GM19240 (cell line): ENCODE data around the gene KIR3DL2.
"Not testable (repeated sequence)": the region's sequence is repeated elsewhere in the genome, so short reads cannot be mapped to it uniquely, and the experiment has no call there.

Experiments
- DNase-seq: peaks from one replicate; pipeline ENCODE4 v3.0.0; 2011; ENCODE audit warnings: low spot score; ENCODE audit not compliant: insufficient read length

The KIR3DL2 gene

DNA sequence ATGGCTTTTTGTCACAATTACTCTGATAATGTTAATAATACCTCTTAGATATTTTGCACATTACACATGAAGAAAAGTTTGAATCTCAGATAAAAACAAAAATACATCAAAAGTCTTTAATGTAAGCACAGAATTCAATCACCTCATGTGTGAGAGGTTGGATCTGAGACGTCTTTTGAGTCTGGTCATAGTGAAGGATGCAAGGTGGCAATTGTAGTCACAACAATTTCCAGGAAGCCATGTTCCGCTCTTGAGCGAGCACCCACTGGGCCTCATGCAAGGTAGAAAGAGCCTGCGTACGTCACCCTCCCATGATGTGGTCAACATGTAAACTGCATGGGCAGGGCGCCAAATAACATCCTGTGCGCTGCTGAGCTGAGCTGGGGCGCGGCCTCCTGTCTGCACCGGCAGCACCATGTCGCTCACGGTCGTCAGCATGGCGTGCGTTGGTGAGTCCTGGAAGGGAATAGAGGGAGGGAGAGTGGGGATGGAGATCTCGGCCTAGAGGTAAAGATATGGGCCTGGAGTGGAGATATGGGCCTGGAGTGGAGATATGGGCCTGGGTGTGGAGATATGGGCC is at the start of gene KIR3DL2:
TSS of gene KIR3DL2 (plus strand) at position 383 of the 580 bp plus-strand sequence. CDS start at position 416, 33 bp downstream.
- not testable (repeated sequence) for DNase-seq

DNA sequence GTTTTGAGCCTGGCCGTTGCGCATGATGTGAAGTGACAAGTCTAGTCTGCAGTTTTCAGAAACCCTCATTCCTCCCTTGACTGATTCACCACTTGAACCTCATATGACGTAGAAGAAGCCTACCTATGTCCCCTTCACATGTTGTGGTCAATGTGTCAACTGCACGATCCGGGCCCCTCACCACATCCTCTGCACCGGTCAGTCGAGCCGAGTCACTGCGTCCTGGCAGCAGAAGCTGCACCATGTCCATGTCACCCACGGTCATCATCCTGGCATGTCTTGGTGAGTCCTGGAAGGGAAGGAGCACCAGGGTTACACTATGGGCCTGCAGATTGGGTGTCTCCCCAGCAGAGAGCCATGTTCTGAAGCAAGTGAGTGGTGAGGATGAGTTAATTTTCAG is 46.8 kb upstream of the KIR3DL2 start, which contains the start of gene KIR2DL4:
TSS of gene KIR2DL4 (plus strand) at position 201 of the 400 bp plus-strand sequence. CDS start at position 243, 42 bp downstream.
- DNase-seq, result no peak

GRCh38 chr19:54804101-54804500 is 46.1 kb upstream of the KIR3DL2 start:
- DNase-seq, result no peak

DNA sequence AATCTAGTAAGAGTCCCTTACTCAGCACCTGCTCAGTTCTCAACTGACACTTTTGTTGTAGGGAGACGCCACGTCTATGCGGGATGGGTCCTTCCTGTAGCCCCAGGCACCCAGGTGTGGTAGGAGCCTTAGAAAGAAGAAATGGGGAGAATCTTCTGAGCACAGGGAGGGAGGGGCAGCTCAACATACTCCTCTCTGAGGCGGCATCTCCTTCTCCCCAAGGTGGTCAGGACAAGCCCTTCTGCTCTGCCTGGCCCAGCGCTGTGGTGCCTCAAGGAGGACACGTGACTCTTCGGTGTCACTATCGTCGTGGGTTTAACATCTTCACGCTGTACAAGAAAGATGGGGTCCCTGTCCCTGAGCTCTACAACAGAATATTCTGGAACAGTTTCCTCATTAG is 45.7 kb upstream of the KIR3DL2 start:
- DNase-seq, result no peak

- no peak for DNase-seq
Measured at GRCh38 chr19:54805665-54806515, 44.4 kb upstream of the KIR3DL2 start.

GRCh38 chr19:54806516-54806838 is 43.8 kb upstream of the KIR3DL2 start:
- DNase-seq, result no peak

GRCh38 chr19:54814571-54814970 is 35.7 kb upstream of the KIR3DL2 start:
- not testable (repeated sequence) for DNase-seq

DNA sequence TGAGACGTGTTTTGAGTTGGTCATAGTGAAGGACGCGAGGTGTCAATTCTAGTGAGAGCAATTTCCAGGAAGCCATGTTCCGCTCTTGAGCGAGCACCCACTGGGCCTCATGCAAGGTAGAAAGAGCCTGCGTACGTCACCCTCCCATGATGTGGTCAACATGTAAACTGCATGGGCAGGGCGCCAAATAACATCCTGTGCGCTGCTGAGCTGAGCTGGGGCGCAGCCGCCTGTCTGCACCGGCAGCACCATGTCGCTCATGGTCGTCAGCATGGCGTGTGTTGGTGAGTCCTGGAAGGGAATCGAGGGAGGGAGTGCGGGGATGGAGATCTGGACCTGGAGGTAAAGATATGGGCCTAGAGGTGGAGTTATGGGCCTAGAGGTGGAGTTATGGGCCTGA is 34.0 kb upstream of the KIR3DL2 start, which contains the start of gene KIR3DL1:
TSS of gene KIR3DL1 (plus strand) at position 218 of the 400 bp plus-strand sequence.
- not testable (repeated sequence) for DNase-seq

DNA sequence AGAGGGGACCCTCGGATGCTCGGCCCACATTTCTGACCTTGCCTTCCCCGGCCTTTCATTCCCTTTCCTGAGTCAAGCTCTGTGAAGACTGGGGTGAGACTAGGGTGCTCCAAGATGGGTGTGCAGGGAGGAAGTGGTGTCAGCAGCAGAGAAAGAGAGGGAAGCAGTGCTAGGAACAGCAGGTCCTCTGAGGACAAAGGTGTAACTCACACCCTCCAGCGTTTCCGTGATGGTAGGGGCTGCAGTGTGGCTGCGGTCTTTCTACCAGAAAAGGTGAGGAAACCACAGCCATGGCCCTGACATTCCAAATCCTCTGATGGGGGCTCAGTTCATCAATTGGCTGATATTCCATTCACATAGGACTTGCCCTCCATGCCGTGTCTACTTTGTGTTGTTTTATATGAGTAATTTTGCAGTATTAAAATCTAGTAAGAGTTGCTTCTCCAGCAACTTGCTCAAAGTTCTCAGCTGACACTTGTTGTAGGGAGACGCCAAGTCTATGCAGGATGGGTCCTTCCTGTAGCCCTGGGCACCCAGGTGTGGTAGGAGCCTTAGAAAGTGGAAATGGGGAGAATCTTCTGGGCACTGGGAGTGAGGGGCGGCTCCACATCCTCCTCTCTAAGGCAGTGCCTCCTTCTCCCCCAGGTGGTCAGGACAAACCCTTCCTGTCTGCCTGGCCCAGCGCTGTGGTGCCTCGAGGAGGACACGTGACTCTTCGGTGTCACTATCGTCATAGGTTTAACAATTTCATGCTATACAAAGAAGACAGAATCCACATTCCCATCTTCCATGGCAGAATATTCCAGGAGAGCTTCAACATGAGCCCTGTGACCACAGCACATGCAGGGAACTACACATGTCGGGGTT is 32.3 kb upstream of the KIR3DL2 start:
- DNase-seq, result no peak

DNA sequence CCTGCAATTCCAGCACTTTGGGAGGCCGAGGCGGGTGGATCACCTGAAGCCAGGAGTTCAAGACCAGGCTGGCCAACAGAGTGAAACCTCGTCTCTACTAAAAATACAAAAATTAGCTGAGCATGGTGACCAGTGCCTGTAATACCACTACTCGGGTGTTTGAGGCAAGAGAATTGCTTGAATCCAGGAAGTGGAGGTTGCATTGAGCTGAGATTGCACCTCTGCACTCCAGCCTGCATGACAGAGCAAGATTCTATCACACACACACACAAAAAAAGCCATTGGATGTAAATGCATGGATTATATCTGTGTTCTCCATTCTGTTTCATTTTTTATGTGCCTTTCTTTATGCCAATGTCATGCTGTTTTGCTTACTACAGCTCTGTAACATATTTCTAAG is 25.8 kb upstream of the KIR3DL2 start:
- not testable (repeated sequence) for DNase-seq

DNA sequence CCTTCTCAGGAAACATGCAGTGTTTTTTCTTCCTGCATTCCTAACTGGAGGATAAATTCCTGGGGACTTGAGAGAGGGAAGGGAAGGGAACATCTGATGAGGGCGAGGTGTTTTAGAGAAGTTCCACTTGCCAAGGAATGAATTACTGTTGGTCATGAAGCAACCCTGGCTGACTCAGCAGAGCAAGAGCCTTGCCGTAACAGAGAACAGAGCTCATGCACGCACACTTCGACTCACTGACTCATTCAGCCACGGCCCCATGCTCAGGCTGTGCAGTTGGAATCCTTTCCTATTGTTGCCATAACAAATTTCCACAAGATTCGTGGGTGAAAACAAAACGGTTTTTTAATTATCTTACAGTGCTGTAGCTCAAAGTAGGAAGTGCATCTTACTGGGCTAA is 24.9 kb upstream of the KIR3DL2 start:
- DNase-seq, result not testable (repeated sequence)

DNA sequence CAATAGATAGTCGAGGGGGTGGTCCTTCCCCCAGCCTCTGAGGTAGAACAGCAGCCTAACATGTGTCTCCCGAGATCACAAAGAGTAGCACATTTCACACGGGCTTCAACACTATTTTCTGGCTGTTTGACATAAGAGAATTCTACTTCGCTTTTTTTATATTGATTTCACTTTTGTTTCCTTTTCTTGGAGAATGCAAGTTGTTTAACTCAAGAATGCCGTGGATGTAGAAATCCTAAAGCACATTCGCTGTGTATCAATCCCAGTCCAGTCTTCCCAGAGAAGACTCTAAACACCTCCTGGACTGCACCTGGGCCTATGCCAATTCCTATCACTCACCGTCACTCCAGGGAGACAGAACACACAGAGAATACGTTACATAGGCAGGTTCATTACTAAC is 22.2 kb upstream of the KIR3DL2 start:
- DNase-seq, result not testable (repeated sequence)

- DNase-seq, result not testable (repeated sequence)
Measured at GRCh38 chr19:54832496-54832895, 17.7 kb upstream of the KIR3DL2 start, which contains the start of gene KIR2DS4. KIR2DS4 (plus strand) TSS chr19:54832676.

DNA sequence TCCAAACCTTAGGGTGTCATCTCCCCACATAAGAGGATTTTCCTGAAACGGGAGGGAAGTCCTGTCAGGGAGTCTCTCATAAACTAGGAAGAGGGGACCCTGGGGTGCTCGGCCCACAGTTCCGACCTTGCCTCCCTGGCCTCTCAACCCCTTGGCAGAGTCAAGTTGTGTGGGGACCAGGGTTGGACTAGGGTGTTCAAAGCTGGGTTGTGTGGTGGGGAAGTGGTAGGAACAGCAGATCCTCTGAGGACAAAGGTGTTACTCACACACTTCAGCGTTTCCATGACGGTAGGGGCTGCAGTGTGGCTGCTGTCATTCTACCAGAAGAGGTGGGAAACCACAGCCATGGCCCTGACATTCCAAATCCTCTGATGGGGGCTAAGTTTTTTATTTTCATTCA is 15.1 kb upstream of the KIR3DL2 start:
- DNase-seq, result not testable (repeated sequence)

GRCh38 chr19:54837522-54837921 is 12.7 kb upstream of the KIR3DL2 start:
- not testable (repeated sequence) for DNase-seq

- not testable (repeated sequence) for DNase-seq
Measured at GRCh38 chr19:54843171-54843570, 7.1 kb upstream of the KIR3DL2 start.

GRCh38 chr19:54850930-54851329 is 687 bp downstream of the KIR3DL2 start:
- no peak for DNase-seq

DNA sequence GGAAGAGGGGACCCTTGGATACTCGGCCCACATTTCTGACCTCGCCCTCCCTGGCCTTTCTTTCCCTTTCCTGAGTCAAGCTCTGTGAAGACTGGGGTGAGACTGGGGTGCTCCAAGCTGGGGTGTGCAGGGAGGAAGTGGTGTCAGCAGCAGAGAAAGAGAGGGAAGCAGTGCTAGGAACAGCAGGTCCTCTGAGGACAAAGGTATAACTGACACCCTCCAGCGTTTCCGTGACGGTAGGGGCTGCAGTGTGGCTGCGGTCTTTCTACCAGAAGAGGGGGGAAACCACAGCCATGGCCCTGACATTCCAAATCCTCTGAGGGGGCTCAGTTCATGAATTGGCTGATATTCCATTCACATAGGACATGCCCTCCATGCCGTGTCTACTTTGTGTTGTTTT is 1.1 kb downstream of the KIR3DL2 start:
- DNase-seq, result no peak

GRCh38 chr19:54855241-54855640 is 5.0 kb downstream of the KIR3DL2 start:
- not testable (repeated sequence) for DNase-seq

- not testable (repeated sequence) for DNase-seq
Measured at GRCh38 chr19:54858476-54858875, 8.2 kb downstream of the KIR3DL2 start.

DNA sequence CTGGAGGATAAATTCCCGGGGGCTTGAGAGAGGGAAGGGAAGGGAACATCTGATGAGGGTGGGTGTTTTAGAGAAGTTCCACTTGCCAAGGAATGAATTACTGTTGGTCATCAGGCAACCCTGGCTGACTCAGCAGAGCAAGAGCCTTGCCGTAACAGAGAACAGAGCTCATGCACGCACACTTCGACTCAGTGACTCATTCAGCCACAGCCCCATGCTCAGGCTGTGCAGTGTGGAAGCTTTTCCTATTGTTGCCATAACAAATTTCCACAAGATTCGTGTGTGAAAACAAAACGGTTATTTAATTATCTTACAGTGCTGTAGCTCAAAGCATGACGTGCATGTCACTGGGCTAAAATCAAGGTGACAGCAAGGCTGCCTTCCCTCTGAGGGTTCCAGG is 9.2 kb downstream of the KIR3DL2 start:
- DNase-seq, result not testable (repeated sequence)
